HCT116 (cell line): ENCODE results near the gene CXXC1. TPM values are rescaled to one million over a fixed set of nuclear protein-coding genes. Genes with fewer than 3 reads are reported as not detected.

ENCODE experiments used
- ATAC-seq: fragments of 200-7000 bp; cut with Tn5 transposase; 2 replicates; pipeline ENCODE4 v1.9.1; 2020; ENCODE audit warnings: mild to moderate bottlenecking, moderate library complexity
- BruUV-seq: library from RNA; stranded (reverse); fragments of 400-500 nt; replicated peaks from 2 replicates; lab custom pipeline; 2021; lab: Mats Ljungman, UMichigan
- CTCF ChIA-PET: fragments of 300-600 bp; sonication (Branson Sonifier 250); formaldehyde crosslinking; loops from one replicate; lab custom pipeline; 2021; ENCODE audit warnings: antibody characterized with exemption; lab: Charles Lee
- POLR2A ChIA-PET: fragments of 300-600, 350-600 bp; sonication (Branson Sonifier 250); formaldehyde crosslinking; loops from one replicate; lab custom pipeline; 2021; ENCODE audit warnings: antibody characterized with exemption; lab: Charles Lee
- RAD21 ChIA-PET, 2 experiments: fragments of 300-600 bp; sonication (Branson Sonifier 250); formaldehyde crosslinking; loops; one replicate each; lab custom pipeline; 2023; ENCODE audit warnings: low total read pairs in 2 of 2; ENCODE audit not compliant: uncharacterized antibody in 2 of 2, unreplicated experiment in 2 of 2, low non-redundant PET in 1 of 2; lab: Charles Lee
- DNase-seq: peaks from one replicate; pipeline ENCODE4 v3.0.0-alpha.2; 2010; ENCODE audit warnings: low read depth, low spot score
- H2AFZ ChIP-seq: fragments of 200-600 bp; shearing (Covaris generic), sonication (generic); 2 replicates; pipeline ENCODE4 v1.6.1; 2017; ENCODE audit warnings: low read depth, mixed run types, mixed read lengths, antibody characterized with exemption, low read length; ENCODE audit not compliant: poor library complexity, severe bottlenecking
- H3K27ac ChIP-seq: 2 replicates; pipeline ENCODE4 v1.5.1; 2012; ENCODE audit warnings: low read depth, low read length
- H3K27me3 ChIP-seq: fragments of 200-600 bp; sonication (generic); 2 replicates; pipeline ENCODE4 v1.6.1; 2016; ENCODE audit warnings: mixed run types, low read length, mixed read lengths; ENCODE audit not compliant: insufficient read depth
- H3K36me3 ChIP-seq, 2 experiments: fragments of 200-500 bp in 1 of 2; fragments of 200-600 bp in 1 of 2; sonication (Bioruptor generic) in 1 of 2; sonication (generic) in 1 of 2; 2 replicates each; pipeline versions ENCODE4 v1.5.1 to v1.6.1; 2014 to 2016; ENCODE audit warnings: low read length in 2 of 2, inconsistent platforms in 1 of 2, mixed read lengths in 1 of 2, mixed run types in 1 of 2; ENCODE audit not compliant: insufficient read depth in 2 of 2, control insufficient read depth in 1 of 2
- H3K4me1 ChIP-seq, 2 experiments: fragments of 200-600 bp in 1 of 2; sonication (generic) in 1 of 2; 2 replicates each; pipeline versions ENCODE4 v1.5.1 to v1.6.1; 2012 to 2017; ENCODE audit warnings: low read length in 2 of 2, inconsistent platforms in 1 of 2, mild to moderate bottlenecking in 1 of 2, mixed read lengths in 1 of 2, mixed run types in 1 of 2, moderate library complexity in 1 of 2; ENCODE audit not compliant: insufficient read depth in 2 of 2, control insufficient read depth in 1 of 2
- H3K4me2 ChIP-seq: fragments of 200-600 bp; sonication (generic); 2 replicates; pipeline ENCODE4 v1.6.1; 2017; ENCODE audit warnings: mixed run types, low read length, mixed read lengths
- H3K4me3 ChIP-seq, 2 experiments: fragments of 200-600 bp in 1 of 2; sonication (generic) in 1 of 2; replicated peaks in 1 of 2; 2 replicates each; pipeline ENCODE4 v1.5.1; 2011 to 2016; ENCODE audit warnings: low read length in 2 of 2, control low read depth in 1 of 2, low read depth in 1 of 2, mild to moderate bottlenecking in 1 of 2, mixed read lengths in 1 of 2, mixed run types in 1 of 2
- H3K79me2 ChIP-seq: fragments of 200-600 bp; sonication (generic); 2 replicates; pipeline ENCODE4 v1.6.1; 2017; ENCODE audit warnings: mild to moderate bottlenecking, mixed run types, low read length, moderate library complexity, mixed read lengths; ENCODE audit not compliant: insufficient read depth
- H3K9ac ChIP-seq: fragments of 200-600 bp; sonication (generic); 2 replicates; pipeline ENCODE4 v1.6.1; 2016; ENCODE audit warnings: low read length, mixed read lengths
- H3K9me2 ChIP-seq: fragments of 200-600 bp; sonication (generic), shearing (Covaris generic); 2 replicates; pipeline ENCODE4 v1.6.1; 2017; ENCODE audit warnings: mixed run types, mild to moderate bottlenecking, moderate library complexity; ENCODE audit not compliant: insufficient read depth
- H3K9me3 ChIP-seq, 2 experiments: fragments of 200-500 bp in 1 of 2; fragments of 200-600 bp in 1 of 2; sonication (Bioruptor generic) in 1 of 2; sonication (generic) in 1 of 2; 2 replicates each; pipeline ENCODE4 v1.6.1; 2014 to 2017; ENCODE audit warnings: low read length in 2 of 2, mixed read lengths in 2 of 2, inconsistent platforms in 1 of 2, low read depth in 1 of 2, mild to moderate bottlenecking in 1 of 2, mixed run types in 1 of 2, moderate library complexity in 1 of 2; ENCODE audit not compliant: control insufficient read depth in 1 of 2, insufficient read depth in 1 of 2
- H4K20me1 ChIP-seq: fragments of 200-600 bp; sonication (generic), shearing (Covaris generic); 2 replicates; pipeline ENCODE4 v1.6.1; 2017; ENCODE audit warnings: mixed run types, mild to moderate bottlenecking, moderate library complexity; ENCODE audit not compliant: insufficient read depth
- CBX3 ChIP-seq: IDR thresholded peaks from 2 replicates; pipeline ENCODE4 v1.6.1; 2012; ENCODE audit warnings: low read depth
- CEBPB ChIP-seq: IDR thresholded peaks from 2 replicates; pipeline ENCODE4 v1.6.1; 2012; ENCODE audit warnings: low read depth
- EGR1 ChIP-seq: IDR thresholded peaks from 2 replicates; pipeline ENCODE4 v1.6.1; 2012; ENCODE audit warnings: low read depth
- ELF1 ChIP-seq: IDR thresholded peaks from 2 replicates; pipeline ENCODE4 v1.6.1; 2012; ENCODE audit warnings: low read depth, borderline replicate concordance
- EZH2 ChIP-seq: fragments of 200-600 bp; sonication (generic); IDR thresholded peaks from 2 replicates; pipeline ENCODE4 v1.6.1; 2017; ENCODE audit warnings: antibody characterized with exemption, mixed run types
- EZH2phosphoT487 ChIP-seq: fragments of 200-600 bp; IDR thresholded peaks from 2 replicates; pipeline ENCODE4 v1.6.1; 2018; ENCODE audit warnings: antibody characterized with exemption, borderline replicate concordance
- FOSL1 ChIP-seq: IDR thresholded peaks from 2 replicates; pipeline ENCODE4 v1.6.1; 2012; ENCODE audit warnings: low read depth
- JUND ChIP-seq: IDR thresholded peaks from 2 replicates; pipeline ENCODE4 v1.6.1; 2012
- POLR2AphosphoS5 ChIP-seq: IDR thresholded peaks from 2 replicates; pipeline ENCODE4 v1.6.1; 2011; ENCODE audit warnings: mild to moderate bottlenecking, low read depth, low read length, moderate library complexity
- SP1 ChIP-seq: IDR thresholded peaks from 2 replicates; pipeline ENCODE4 v1.6.1; 2012; ENCODE audit warnings: low read depth
- SRF ChIP-seq: IDR thresholded peaks from 2 replicates; pipeline ENCODE4 v1.6.1; 2012; ENCODE audit warnings: low read depth
- TCF7L2 ChIP-seq: IDR thresholded peaks from 2 replicates; pipeline ENCODE4 v1.7.0; 2011; ENCODE audit warnings: borderline replicate concordance, inconsistent platforms; ENCODE audit not compliant: insufficient read depth, insufficient read length; ENCODE audit errors: extremely low read depth
- YY1 ChIP-seq: IDR thresholded peaks from 2 replicates; pipeline ENCODE4 v1.6.1; 2011; ENCODE audit warnings: low read length, low read depth, moderate library complexity, mild to moderate bottlenecking; ENCODE audit not compliant: insufficient replicate concordance; ENCODE audit errors: extremely low read depth
- ZNF274 ChIP-seq: fragments of 200-500 bp; sonication (Bioruptor generic); IDR thresholded peaks from 2 replicates; pipeline ENCODE4 v1.6.1; 2014; ENCODE audit warnings: mild to moderate bottlenecking, low read depth, low read length, inconsistent platforms
- intact Hi-C: fragments of 100-400 bp; cut with micrococcal nuclease; formaldehyde crosslinking; loops from 2 replicates; pipeline ENCODE4 v1.10.0; 2022
- total RNA-seq: library from RNA; stranded (reverse); gene quantifications from one replicate; pipeline ENCODE4 v1.2.1, GENCODE V29; 2021; ENCODE audit not compliant: unreplicated experiment
- TF ChIP-seq, protein P1 (sequence below): IDR thresholded peaks from 2 replicates; pipeline ENCODE4 v1.6.1; 2012
- TF ChIP-seq, protein P2 (sequence below): IDR thresholded peaks from 2 replicates; pipeline ENCODE4 v1.6.1; 2011; ENCODE audit warnings: mild to moderate bottlenecking, low read length, moderate library complexity; ENCODE audit not compliant: insufficient replicate concordance; ENCODE audit errors: extremely low read depth
- TF ChIP-seq, protein P3 (sequence below): IDR thresholded peaks from 2 replicates; pipeline ENCODE4 v1.6.1; 2012; ENCODE audit warnings: low read depth
- TF ChIP-seq, protein P4 (sequence below): IDR thresholded peaks from 2 replicates; pipeline ENCODE4 v1.6.1; 2012
- TF ChIP-seq, protein P5 (sequence below), 3 experiments: fragments of 200-600 bp in 1 of 3; sonication (generic) in 1 of 3; IDR thresholded peaks in 2 of 3; conservative IDR thresholded peaks in 1 of 3; 2 replicates each; pipeline ENCODE4 v1.5.1; 2012 to 2017; ENCODE audit warnings: low read depth in 2 of 3, low read length in 2 of 3, antibody characterized with exemption in 1 of 3, borderline replicate concordance in 1 of 3, control low read depth in 1 of 3, mild to moderate bottlenecking in 1 of 3, mixed read lengths in 1 of 3, mixed run types in 1 of 3, moderate library complexity in 1 of 3; ENCODE audit not compliant: insufficient read depth in 1 of 3

Gene CXXC1
- total RNA-seq, 1 experiment from 2014 or later, result 101 TPM

DNA sequence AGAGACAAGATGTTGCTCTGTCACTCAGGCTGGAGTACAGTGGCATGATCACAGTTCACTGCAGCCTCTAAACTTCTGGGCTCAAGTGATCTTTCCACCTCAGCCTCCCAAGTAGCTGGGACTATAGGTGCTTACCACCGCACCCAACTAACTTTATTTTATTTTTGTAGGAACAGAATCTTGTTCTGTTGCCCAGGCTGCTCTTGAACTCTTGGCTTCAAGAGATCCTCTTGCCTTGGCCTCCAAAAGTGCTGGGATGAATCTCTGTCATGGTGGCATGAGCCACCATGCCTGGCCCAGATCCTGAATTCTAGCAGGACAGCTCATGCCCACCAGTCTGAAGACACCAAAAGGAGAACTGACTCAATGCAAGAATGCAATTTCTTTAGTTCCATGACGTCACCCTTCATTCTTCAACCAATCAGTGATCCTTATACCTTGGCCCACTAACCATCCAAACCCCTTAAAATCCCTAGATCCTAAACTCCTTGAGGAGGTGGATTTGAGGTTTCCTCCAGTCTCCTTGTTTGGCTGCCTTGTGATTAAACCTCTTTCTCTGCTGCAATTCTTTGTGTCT is 25.6 kb upstream of the CXXC1 start:
- H3K27me3 ChIP-seq, result no peaks in the 10 kb centered on the region
- no peak for ATAC-seq
- CTCF ChIA-PET, result no interaction called here

More for the DNA sequence above, 25.6 kb upstream of the CXXC1 start:
- Histone ChIP-seq H3K4me1 (no peaks in the 10 kb centered on the region), H3K9me2 (no peaks in the 10 kb centered on the region), H2AFZ (no peak overlapping the region), H3K4me2 (no peak overlapping the region), H3K27ac (no peak overlapping the region), H3K4me3 (no peak overlapping the region), H4K20me1 (no peaks in the 10 kb centered on the region), H3K9me3 (no peaks in the 10 kb centered on the region), H3K36me3 (no peaks in the 10 kb centered on the region), H3K9ac (no peak overlapping the region), H3K79me2 (no peaks in the 10 kb centered on the region)
- BruUV-seq, result no TSS peak
- POLR2A ChIA-PET, result no interaction called here
- TF ChIP-seq YY1 (no peak), SRF (no peak), ZNF274 (no peak), CEBPB (no peak), EZH2phosphoT487 (no peak), EZH2 (no peak), EGR1 (no peak), TCF7L2 (no peak), FOSL1 (no peak), ELF1 (no peak), POLR2AphosphoS5 (no peak), JUND (no peak), CBX3 (no peak), SP1 (no peak)
- TF ChIP-seq, protein P1, sequence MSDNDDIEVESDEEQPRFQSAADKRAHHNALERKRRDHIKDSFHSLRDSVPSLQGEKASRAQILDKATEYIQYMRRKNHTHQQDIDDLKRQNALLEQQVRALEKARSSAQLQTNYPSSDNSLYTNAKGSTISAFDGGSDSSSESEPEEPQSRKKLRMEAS, result no peak
- TF ChIP-seq, protein P2, sequence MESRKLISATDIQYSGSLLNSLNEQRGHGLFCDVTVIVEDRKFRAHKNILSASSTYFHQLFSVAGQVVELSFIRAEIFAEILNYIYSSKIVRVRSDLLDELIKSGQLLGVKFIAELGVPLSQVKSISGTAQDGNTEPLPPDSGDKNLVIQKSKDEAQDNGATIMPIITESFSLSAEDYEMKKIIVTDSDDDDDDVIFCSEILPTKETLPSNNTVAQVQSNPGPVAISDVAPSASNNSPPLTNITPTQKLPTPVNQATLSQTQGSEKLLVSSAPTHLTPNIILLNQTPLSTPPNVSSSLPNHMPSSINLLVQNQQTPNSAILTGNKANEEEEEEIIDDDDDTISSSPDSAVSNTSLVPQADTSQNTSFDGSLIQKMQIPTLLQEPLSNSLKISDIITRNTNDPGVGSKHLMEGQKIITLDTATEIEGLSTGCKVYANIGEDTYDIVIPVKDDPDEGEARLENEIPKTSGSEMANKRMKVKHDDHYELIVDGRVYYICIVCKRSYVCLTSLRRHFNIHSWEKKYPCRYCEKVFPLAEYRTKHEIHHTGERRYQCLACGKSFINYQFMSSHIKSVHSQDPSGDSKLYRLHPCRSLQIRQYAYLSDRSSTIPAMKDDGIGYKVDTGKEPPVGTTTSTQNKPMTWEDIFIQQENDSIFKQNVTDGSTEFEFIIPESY, result no peak
- TF ChIP-seq, protein P3, sequence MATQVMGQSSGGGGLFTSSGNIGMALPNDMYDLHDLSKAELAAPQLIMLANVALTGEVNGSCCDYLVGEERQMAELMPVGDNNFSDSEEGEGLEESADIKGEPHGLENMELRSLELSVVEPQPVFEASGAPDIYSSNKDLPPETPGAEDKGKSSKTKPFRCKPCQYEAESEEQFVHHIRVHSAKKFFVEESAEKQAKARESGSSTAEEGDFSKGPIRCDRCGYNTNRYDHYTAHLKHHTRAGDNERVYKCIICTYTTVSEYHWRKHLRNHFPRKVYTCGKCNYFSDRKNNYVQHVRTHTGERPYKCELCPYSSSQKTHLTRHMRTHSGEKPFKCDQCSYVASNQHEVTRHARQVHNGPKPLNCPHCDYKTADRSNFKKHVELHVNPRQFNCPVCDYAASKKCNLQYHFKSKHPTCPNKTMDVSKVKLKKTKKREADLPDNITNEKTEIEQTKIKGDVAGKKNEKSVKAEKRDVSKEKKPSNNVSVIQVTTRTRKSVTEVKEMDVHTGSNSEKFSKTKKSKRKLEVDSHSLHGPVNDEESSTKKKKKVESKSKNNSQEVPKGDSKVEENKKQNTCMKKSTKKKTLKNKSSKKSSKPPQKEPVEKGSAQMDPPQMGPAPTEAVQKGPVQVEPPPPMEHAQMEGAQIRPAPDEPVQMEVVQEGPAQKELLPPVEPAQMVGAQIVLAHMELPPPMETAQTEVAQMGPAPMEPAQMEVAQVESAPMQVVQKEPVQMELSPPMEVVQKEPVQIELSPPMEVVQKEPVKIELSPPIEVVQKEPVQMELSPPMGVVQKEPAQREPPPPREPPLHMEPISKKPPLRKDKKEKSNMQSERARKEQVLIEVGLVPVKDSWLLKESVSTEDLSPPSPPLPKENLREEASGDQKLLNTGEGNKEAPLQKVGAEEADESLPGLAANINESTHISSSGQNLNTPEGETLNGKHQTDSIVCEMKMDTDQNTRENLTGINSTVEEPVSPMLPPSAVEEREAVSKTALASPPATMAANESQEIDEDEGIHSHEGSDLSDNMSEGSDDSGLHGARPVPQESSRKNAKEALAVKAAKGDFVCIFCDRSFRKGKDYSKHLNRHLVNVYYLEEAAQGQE, result no peak
- TF ChIP-seq, protein P4, sequence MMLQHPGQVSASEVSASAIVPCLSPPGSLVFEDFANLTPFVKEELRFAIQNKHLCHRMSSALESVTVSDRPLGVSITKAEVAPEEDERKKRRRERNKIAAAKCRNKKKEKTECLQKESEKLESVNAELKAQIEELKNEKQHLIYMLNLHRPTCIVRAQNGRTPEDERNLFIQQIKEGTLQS, result no peak
- TF ChIP-seq, protein P5, sequence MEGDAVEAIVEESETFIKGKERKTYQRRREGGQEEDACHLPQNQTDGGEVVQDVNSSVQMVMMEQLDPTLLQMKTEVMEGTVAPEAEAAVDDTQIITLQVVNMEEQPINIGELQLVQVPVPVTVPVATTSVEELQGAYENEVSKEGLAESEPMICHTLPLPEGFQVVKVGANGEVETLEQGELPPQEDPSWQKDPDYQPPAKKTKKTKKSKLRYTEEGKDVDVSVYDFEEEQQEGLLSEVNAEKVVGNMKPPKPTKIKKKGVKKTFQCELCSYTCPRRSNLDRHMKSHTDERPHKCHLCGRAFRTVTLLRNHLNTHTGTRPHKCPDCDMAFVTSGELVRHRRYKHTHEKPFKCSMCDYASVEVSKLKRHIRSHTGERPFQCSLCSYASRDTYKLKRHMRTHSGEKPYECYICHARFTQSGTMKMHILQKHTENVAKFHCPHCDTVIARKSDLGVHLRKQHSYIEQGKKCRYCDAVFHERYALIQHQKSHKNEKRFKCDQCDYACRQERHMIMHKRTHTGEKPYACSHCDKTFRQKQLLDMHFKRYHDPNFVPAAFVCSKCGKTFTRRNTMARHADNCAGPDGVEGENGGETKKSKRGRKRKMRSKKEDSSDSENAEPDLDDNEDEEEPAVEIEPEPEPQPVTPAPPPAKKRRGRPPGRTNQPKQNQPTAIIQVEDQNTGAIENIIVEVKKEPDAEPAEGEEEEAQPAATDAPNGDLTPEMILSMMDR (IDR thresholded peaks at IDR 0.05 in 2 of 3, conservative IDR thresholded peaks at IDR 0.05 in 1 of 3; ENCODE audit: borderline replicate concordance in 1 of 3, insufficient read depth in 1 of 3, low read depth in 2 of 3, low read length in 2 of 3), result no peak
- intact Hi-C loops, result no loop called here
- DNase-seq, result no peak
- RAD21 ChIA-PET, result no interaction called here
